ENCODE measurements around the gene ABCA10. TPM values are rescaled to one million over a fixed set of nuclear protein-coding genes. Genes with fewer than 3 reads are reported as not detected.

ABCA10 gene
- total RNA-seq, 4 donors from 2014 or later, result 2.5 to 4.2 (median 3.4) TPM

GRCh38 chr17:69246726-69247375 is 18.2 kb upstream of the ABCA10 start:
- no peak overlapping the region for H3K27ac ChIP-seq (replicated peaks in 1 of 4)
- DNase-seq (ENCODE audit: extremely low spot score), result no peak
- no peaks in the 10 kb centered on the region for H3K9me3 ChIP-seq
- TF ChIP-seq POLR2AphosphoS5 (IDR thresholded peaks at IDR 0.05) (no peak), POLR2A (IDR thresholded peaks at IDR 0.05; ENCODE audit: low read depth) (no peak), CTCF (IDR thresholded peaks at IDR 0.05) (peak; percentile 49 to 63 (median 54))
- no peaks in the 10 kb centered on the region for H3K27me3 ChIP-seq
- H3K36me3 ChIP-seq, result peaks cover 0 to 36% (median 10%) of the 10 kb centered on the region in 4 donors
- H3K4me3 ChIP-seq, result no peak overlapping the region
- no peaks in the 10 kb centered on the region for H3K4me1 ChIP-seq
- intact Hi-C loops (cut with DNase I), result loop anchor here (5.0 kb wide), 1 partner anchor 470 kb away; no protein-coding TSS in a partner anchor
- 59% methylated on average over 4 of the region's 4 CpGs for WGBS

GRCh38 chr17:69246202-69246601 is 17.6 kb upstream of the ABCA10 start:
- DNase-seq (ENCODE audit: extremely low spot score), result no peak
- Histone ChIP-seq H3K36me3 (peaks cover 0 to 33% (median 10%) of the 10 kb centered on the region in 4 donors), H3K4me1 (no peaks in the 10 kb centered on the region), H3K9me3 (no peaks in the 10 kb centered on the region), H3K27ac (replicated peaks in 1 of 4) (no peak overlapping the region), H3K27me3 (no peaks in the 10 kb centered on the region), H3K4me3 (no peak overlapping the region)
- intact Hi-C loops (cut with DNase I), result loop anchor here (5.0 kb wide), 1 partner anchor 469 kb away; no protein-coding TSS in a partner anchor
- WGBS, result 73% methylated on average over 1 of the region's 1 CpG
- TF ChIP-seq CTCF (IDR thresholded peaks at IDR 0.05) (no peak), POLR2A (IDR thresholded peaks at IDR 0.05; ENCODE audit: low read depth) (no peak), EP300 (IDR thresholded peaks at IDR 0.05) (no peak), POLR2AphosphoS5 (IDR thresholded peaks at IDR 0.05) (no peak)

- peaks cover 0 to 33% (median 10%) of the 10 kb centered on the region in 4 donors for H3K36me3 ChIP-seq
- no peaks in the 10 kb centered on the region for H3K9me3 ChIP-seq
- 71% methylated on average over 2 of the region's 2 CpGs for WGBS
- no peak overlapping the region for H3K4me3 ChIP-seq
- no peaks in the 10 kb centered on the region for H3K27me3 ChIP-seq
- no peak for DNase-seq (ENCODE audit: extremely low spot score)
- TF ChIP-seq CTCF (IDR thresholded peaks at IDR 0.05) (no peak), EP300 (IDR thresholded peaks at IDR 0.05) (no peak), POLR2AphosphoS5 (IDR thresholded peaks at IDR 0.05) (no peak), POLR2A (IDR thresholded peaks at IDR 0.05; ENCODE audit: low read depth) (no peak)
- H3K27ac ChIP-seq (replicated peaks in 1 of 4), result no peak overlapping the region
- H3K4me1 ChIP-seq, result no peaks in the 10 kb centered on the region
- intact Hi-C loops (cut with DNase I), result loop anchor here (5.0 kb wide), 1 partner anchor 468 kb away; no protein-coding TSS in a partner anchor
These were observed 17.0 kb upstream of the ABCA10 start for GRCh38 chr17:69245617-69246016.

GRCh38 chr17:69239611-69240600 is 11.3 kb upstream of the ABCA10 start:
- no peaks in the 10 kb centered on the region for H3K27me3 ChIP-seq
- no peak for DNase-seq (ENCODE audit: extremely low spot score)
- TF ChIP-seq EP300 (IDR thresholded peaks at IDR 0.05), result no peak
- no peak for TF ChIP-seq CTCF (IDR thresholded peaks at IDR 0.05)
- no peaks in the 10 kb centered on the region for H3K9me3 ChIP-seq
- no peak overlapping the region for H3K4me3 ChIP-seq
- H3K27ac ChIP-seq (replicated peaks in 1 of 4), result no peak overlapping the region
- intact Hi-C loops (cut with DNase I), result no loop called here
- WGBS, result 92% methylated on average over 8 of the region's 8 CpGs
- peaks cover 0 to 5% (median 2%) of the 10 kb centered on the region in 4 donors for H3K4me1 ChIP-seq
- peaks cover 0 to 22% (median 1%) of the 10 kb centered on the region in 4 donors for H3K36me3 ChIP-seq

Measured in esophagus muscularis mucosa (tissue), 4 donors.